Fibroblast of lung (primary cell): Measurements from ENCODE around the gene BABAM2. TPM values are rescaled to one million over a fixed set of nuclear protein-coding genes. Genes with fewer than 3 reads are reported as not detected.

Experiments used
- DNase-seq, 2 donors: peaks; one replicate each; pipeline versions ENCODE4 v3.0.0 to v3.0.0-alpha.2; 2010; ENCODE audit warnings: low read depth in 2 of 2
- H2AFZ ChIP-seq: 2 replicates; pipeline ENCODE4 v1.5.1; 2012; ENCODE audit warnings: low read length, control low read depth, inconsistent platforms
- H3K27ac ChIP-seq: 2 replicates; pipeline ENCODE4 v1.5.1; 2011; ENCODE audit warnings: low read length, control low read depth; ENCODE audit not compliant: insufficient read depth
- H3K27me3 ChIP-seq: 2 replicates; pipeline ENCODE4 v1.5.1; 2011; ENCODE audit warnings: mild to moderate bottlenecking, low read length; ENCODE audit not compliant: control insufficient read depth, insufficient read depth
- H3K36me3 ChIP-seq: 2 replicates; pipeline ENCODE4 v1.5.1; 2011; ENCODE audit warnings: low read length; ENCODE audit not compliant: control insufficient read depth, insufficient read depth
- H3K4me1 ChIP-seq: 2 replicates; pipeline ENCODE4 v1.5.1; 2011; ENCODE audit warnings: low read length; ENCODE audit not compliant: control insufficient read depth, insufficient read depth; ENCODE audit errors: extremely low read depth
- H3K4me2 ChIP-seq: 2 replicates; pipeline ENCODE4 v1.5.1; 2011; ENCODE audit warnings: low read length, control low read depth; ENCODE audit not compliant: insufficient read depth; ENCODE audit errors: extremely low read depth
- H3K4me3 ChIP-seq, 4 experiments: fragments of 200-600 bp in 1 of 4; sonication (generic) in 1 of 4; replicated peaks in 1 of 4; 2 replicates each; pipeline ENCODE4 v1.5.1; 2011 to 2016; ENCODE audit warnings: low read length in 4 of 4, low read depth in 3 of 4, mild to moderate bottlenecking in 3 of 4, control low read depth in 2 of 4, inconsistent platforms in 1 of 4, mixed read lengths in 1 of 4; ENCODE audit not compliant: insufficient read depth in 1 of 4; ENCODE audit errors: control extremely low read depth in 1 of 4
- H3K79me2 ChIP-seq: 2 replicates; pipeline ENCODE4 v1.5.1; 2012; ENCODE audit warnings: mild to moderate bottlenecking, low read length, inconsistent platforms; ENCODE audit not compliant: control insufficient read depth, insufficient read depth
- H3K9ac ChIP-seq: 2 replicates; pipeline ENCODE4 v1.5.1; 2011; ENCODE audit warnings: mild to moderate bottlenecking, low read length, control low read depth; ENCODE audit not compliant: insufficient read depth
- H3K9me3 ChIP-seq: 2 replicates; pipeline ENCODE4 v1.5.1; 2012; ENCODE audit warnings: low read depth, low read length; ENCODE audit not compliant: control insufficient read depth, insufficient read depth
- H4K20me1 ChIP-seq: 2 replicates; pipeline ENCODE4 v1.5.1; 2011; ENCODE audit warnings: low read length; ENCODE audit not compliant: control insufficient read depth, insufficient read depth; ENCODE audit errors: extremely low read depth
- CTCF ChIP-seq, 2 donors: IDR thresholded peaks in 1 of 2; conservative IDR thresholded peaks in 1 of 2; 1 replicate in 1 of 2; 2 replicates in 1 of 2; pipeline ENCODE4 v1.5.1; 2011 to 2012; ENCODE audit warnings: low read length in 2 of 2, control low read depth in 1 of 2, inconsistent platforms in 1 of 2, low read depth in 1 of 2, mild to moderate bottlenecking in 1 of 2
- EZH2 ChIP-seq: IDR thresholded peaks from 2 replicates; pipeline ENCODE4 v1.5.1; 2012; ENCODE audit warnings: low read length, control low read depth, mild to moderate bottlenecking; ENCODE audit errors: missing control alignments
- polyA plus RNA-seq, 2 donors: library from polyadenylated mRNA; depleted of rRNA in 1 of 2; stranded (reverse) in 1 of 2; unstranded in 1 of 2; fragments of >200 nt; gene quantifications; 2 replicates each; pipeline ENCODE4 v1.2.1, GENCODE V29; 2011 to 2012; ENCODE audit warnings: missing spikeins in 1 of 2
- total RNA-seq: library from RNA; depleted of rRNA; stranded (reverse); fragments of >200 nt; gene quantifications from 2 replicates; pipeline ENCODE4 v1.2.1, GENCODE V29; 2014

The BABAM2 gene
- total and polyA plus RNA-seq, 2 donors (not counting 1 experiment from before 2014, with no cell fraction given): 25.6 to 33.4 TPM

GRCh38 chr2:27956888-27957287, 66.4 kb downstream of the BABAM2 start:
- no peaks in the 10 kb centered on the region for H3K9me3 ChIP-seq
- peaks cover 3% of the 10 kb centered on the region for H3K79me2 ChIP-seq
- TF ChIP-seq EZH2: no peak
- H3K27me3 ChIP-seq: no peaks in the 10 kb centered on the region
- peaks cover 60% of the 10 kb centered on the region for H3K4me1 ChIP-seq
- no peak overlapping the region for H2AFZ ChIP-seq
- no peak overlapping the region for H3K4me3 ChIP-seq
- no peaks in the 10 kb centered on the region for H3K36me3 ChIP-seq
- no peak overlapping the region for H3K4me2 ChIP-seq
- no peaks in the 10 kb centered on the region for H4K20me1 ChIP-seq
- H3K27ac ChIP-seq: no peak overlapping the region
- H3K9ac ChIP-seq: no peak overlapping the region
- peak; percentile 65 to 78 for DNase-seq

- H3K9me3 ChIP-seq: no peaks in the 10 kb centered on the region
- H3K36me3 ChIP-seq: no peaks in the 10 kb centered on the region
- no peak overlapping the region for H3K4me3 ChIP-seq
- H3K9ac ChIP-seq: no peak overlapping the region
- H3K27me3 ChIP-seq: no peaks in the 10 kb centered on the region
- TF ChIP-seq CTCF (conservative IDR thresholded peaks at IDR 0.05 in 1 of 2, IDR thresholded peaks at IDR 0.05 in 1 of 2; ENCODE audit: low read depth in 1 of 2, low read length in 2 of 2): no peak
- TF ChIP-seq EZH2: no peak
- peak in 1 of 2 donors; percentile 41 for DNase-seq
- H4K20me1 ChIP-seq: no peaks in the 10 kb centered on the region
- H2AFZ ChIP-seq: no peak overlapping the region
- peak overlapping the region; percentile 74 for H3K27ac ChIP-seq
- peak overlapping the region; percentile 32 for H3K4me2 ChIP-seq
- peaks cover 56% of the 10 kb centered on the region for H3K4me1 ChIP-seq
- H3K79me2 ChIP-seq: peaks cover 5% of the 10 kb centered on the region
These were observed 68.3 kb downstream of the BABAM2 start for GRCh38 chr2:27958711-27959378.

- Histone ChIP-seq H3K4me3 (no peak overlapping the region), H3K4me2 (peak overlapping the region; percentile 41), H3K27me3 (no peaks in the 10 kb centered on the region), H3K4me1 (peaks cover 49% of the 10 kb centered on the region), H3K27ac (peak overlapping the region; percentile 74), H3K9me3 (no peaks in the 10 kb centered on the region), H2AFZ (no peak overlapping the region), H3K79me2 (peaks cover 5% of the 10 kb centered on the region), H3K36me3 (no peaks in the 10 kb centered on the region), H3K9ac (no peak overlapping the region), H4K20me1 (no peaks in the 10 kb centered on the region)
- TF ChIP-seq EZH2 (no peak), CTCF (conservative IDR thresholded peaks at IDR 0.05 in 1 of 2, IDR thresholded peaks at IDR 0.05 in 1 of 2; ENCODE audit: low read depth in 1 of 2, low read length in 2 of 2) (no peak)
- DNase-seq: peak; percentile 55 to 70
These were observed 69.0 kb downstream of the BABAM2 start for GRCh38 chr2:27959496-27959895.
